Astrocyte (in vitro differentiated cells and primary cell): ENCODE measurements around the gene C19orf25. TPM values are rescaled to one million over a fixed set of nuclear protein-coding genes. Genes with fewer than 3 reads are reported as not detected.
A peak's percentile ranks its signal among the peaks of the same experiment; 100 is the strongest.

Source experiments
- DNase-seq: peaks from one replicate; pipeline ENCODE4 v3.0.0-alpha.2; 2010; ENCODE audit warnings: low read depth
- FAIRE-seq: peaks from 2 replicates; lab custom pipeline; 2011; peaks lifted over from hg19 to GRCh38; lab: Jason Lieb, UNC
- H2AFZ ChIP-seq: 2 replicates; pipeline ENCODE4 v1.6.0; 2012; ENCODE audit warnings: low read depth, low read length, inconsistent platforms
- H3K27ac ChIP-seq: 2 replicates; pipeline ENCODE4 v1.5.1; 2011; ENCODE audit warnings: low read depth, low read length, inconsistent platforms
- H3K27me3 ChIP-seq: 2 replicates; pipeline ENCODE4 v1.6.0; 2011; ENCODE audit warnings: low read length, inconsistent platforms; ENCODE audit not compliant: insufficient read depth
- H3K36me3 ChIP-seq: 2 replicates; pipeline ENCODE4 v1.5.1; 2011; ENCODE audit warnings: low read length, inconsistent platforms; ENCODE audit not compliant: insufficient read depth
- H3K4me1 ChIP-seq: 2 replicates; pipeline ENCODE4 v1.5.1; 2011; ENCODE audit warnings: low read length, inconsistent platforms; ENCODE audit not compliant: insufficient read depth
- H3K4me2 ChIP-seq: 2 replicates; pipeline ENCODE4 v1.6.0; 2012; ENCODE audit warnings: low read length, inconsistent platforms
- H3K4me3 ChIP-seq: 2 replicates; pipeline ENCODE4 v1.5.1; 2011; ENCODE audit warnings: low read depth, mild to moderate bottlenecking, low read length, inconsistent platforms; ENCODE audit not compliant: insufficient read depth
- H3K79me2 ChIP-seq: 2 replicates; pipeline ENCODE4 v1.6.0; 2012; ENCODE audit warnings: mild to moderate bottlenecking, low read length, inconsistent platforms; ENCODE audit not compliant: insufficient read depth
- H3K9ac ChIP-seq: 2 replicates; pipeline ENCODE4 v1.6.0; 2012; ENCODE audit warnings: mild to moderate bottlenecking, low read length, inconsistent platforms
- H3K9me3 ChIP-seq: 2 replicates; pipeline ENCODE4 v1.5.1; 2012; ENCODE audit warnings: low read depth, mild to moderate bottlenecking, low read length, inconsistent platforms; ENCODE audit not compliant: insufficient read depth
- H4K20me1 ChIP-seq: 2 replicates; pipeline ENCODE4 v1.6.0; 2012; ENCODE audit warnings: low read length, inconsistent platforms; ENCODE audit not compliant: insufficient read depth
- H3K27ac Mint-ChIP-seq: one replicate; pipeline ENCODE4 v1.8.0; 2021; ENCODE audit warnings: mild to moderate bottlenecking, mixed read lengths; ENCODE audit not compliant: unreplicated experiment
- H3K27me3 Mint-ChIP-seq: one replicate; pipeline ENCODE4 v1.8.0; 2021; ENCODE audit warnings: low read depth, mixed read lengths; ENCODE audit not compliant: unreplicated experiment
- H3K36me3 Mint-ChIP-seq: one replicate; pipeline ENCODE4 v1.8.0; 2021; ENCODE audit warnings: low read depth, mixed read lengths; ENCODE audit not compliant: unreplicated experiment
- H3K4me1 Mint-ChIP-seq: one replicate; pipeline ENCODE4 v1.8.0; 2021; ENCODE audit warnings: low read depth, mixed read lengths; ENCODE audit not compliant: unreplicated experiment
- H3K4me3 Mint-ChIP-seq: one replicate; pipeline ENCODE4 v1.8.0; 2021; ENCODE audit warnings: mild to moderate bottlenecking, moderate library complexity, mixed read lengths; ENCODE audit not compliant: unreplicated experiment
- H3K9me3 Mint-ChIP-seq: one replicate; pipeline ENCODE4 v1.8.0; 2021; ENCODE audit warnings: mild to moderate bottlenecking, mixed read lengths; ENCODE audit not compliant: unreplicated experiment
- EZH2 ChIP-seq: IDR thresholded peaks from 2 replicates; pipeline ENCODE4 v1.6.1; 2012; ENCODE audit warnings: mild to moderate bottlenecking, low read length, inconsistent platforms; ENCODE audit not compliant: insufficient read depth
- total RNA-seq: library from RNA; stranded (reverse); gene quantifications from 2 replicates; pipeline ENCODE4 v1.2.1, GENCODE V29; 2021
- TF ChIP-seq, protein P1 (sequence below): IDR thresholded peaks from 2 replicates; pipeline ENCODE4 v1.5.1; 2011; ENCODE audit warnings: low read depth, mild to moderate bottlenecking, inconsistent platforms, low read length, moderate library complexity; ENCODE audit not compliant: insufficient read depth

C19orf25 gene
- total RNA-seq, 1 donor from 2014 or later = 32.4 TPM

DNA sequence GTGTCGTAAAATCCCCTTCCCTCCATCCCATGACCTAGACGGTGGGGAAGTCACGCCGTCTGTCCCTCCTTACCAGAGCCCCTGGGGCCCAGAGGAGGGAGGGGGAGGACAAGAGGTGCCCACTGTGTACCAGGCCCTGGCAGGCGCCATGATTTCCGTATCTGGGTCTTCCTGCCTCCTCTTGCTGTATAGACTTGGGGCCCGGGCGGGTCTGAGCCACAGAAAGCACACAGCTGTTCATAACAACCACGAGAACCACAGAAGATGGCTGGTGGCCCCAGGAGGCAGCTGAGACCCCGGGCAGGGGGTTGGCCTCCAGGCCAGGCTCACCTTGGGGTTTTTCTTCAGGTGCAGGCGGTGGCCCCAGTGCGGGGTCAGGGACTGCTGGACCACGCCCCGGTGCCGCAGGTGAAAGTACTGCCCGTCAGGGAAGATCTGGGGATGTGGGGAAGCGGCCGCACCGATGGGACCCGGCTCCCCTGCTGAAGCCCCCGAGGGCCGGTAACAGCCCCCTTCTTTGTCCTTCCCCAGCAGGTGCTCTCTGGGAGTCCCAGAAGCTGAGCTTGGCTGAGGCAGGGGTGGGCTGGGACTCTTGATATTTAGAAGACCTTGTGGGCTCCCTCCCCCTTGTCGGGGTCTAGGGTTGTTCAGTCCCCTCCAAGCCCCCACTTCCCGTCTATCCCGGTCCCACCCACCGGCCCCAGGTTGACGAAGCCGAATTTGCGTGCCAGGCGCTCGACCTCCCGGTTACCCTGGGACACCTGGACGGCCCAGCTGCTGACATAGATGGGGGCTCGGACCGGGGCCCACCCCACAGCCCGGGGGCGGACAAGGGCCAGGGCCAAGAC is 10.7 kb upstream of the C19orf25 start:
- H3K27me3 Mint-ChIP-seq = peaks cover 5% of the 10 kb centered on the region
- Histone ChIP-seq H2AFZ (peak overlapping the region; percentile 97), H3K9me3 (no peaks in the 10 kb centered on the region), H3K79me2 (no peaks in the 10 kb centered on the region), H3K4me1 (peaks cover 15% of the 10 kb centered on the region), H4K20me1 (no peaks in the 10 kb centered on the region), H3K4me2 (peak overlapping the region; percentile 96), H3K27me3 (peaks cover 5% of the 10 kb centered on the region), H3K27ac (no peak overlapping the region), H3K9ac (peak overlapping the region; percentile 69), H3K4me3 (peak overlapping the region; percentile 74), H3K36me3 (no peaks in the 10 kb centered on the region)
- peaks cover 2% of the 10 kb centered on the region for H3K36me3 Mint-ChIP-seq
- no peaks in the 10 kb centered on the region for H3K9me3 Mint-ChIP-seq
- TF ChIP-seq, protein P1, sequence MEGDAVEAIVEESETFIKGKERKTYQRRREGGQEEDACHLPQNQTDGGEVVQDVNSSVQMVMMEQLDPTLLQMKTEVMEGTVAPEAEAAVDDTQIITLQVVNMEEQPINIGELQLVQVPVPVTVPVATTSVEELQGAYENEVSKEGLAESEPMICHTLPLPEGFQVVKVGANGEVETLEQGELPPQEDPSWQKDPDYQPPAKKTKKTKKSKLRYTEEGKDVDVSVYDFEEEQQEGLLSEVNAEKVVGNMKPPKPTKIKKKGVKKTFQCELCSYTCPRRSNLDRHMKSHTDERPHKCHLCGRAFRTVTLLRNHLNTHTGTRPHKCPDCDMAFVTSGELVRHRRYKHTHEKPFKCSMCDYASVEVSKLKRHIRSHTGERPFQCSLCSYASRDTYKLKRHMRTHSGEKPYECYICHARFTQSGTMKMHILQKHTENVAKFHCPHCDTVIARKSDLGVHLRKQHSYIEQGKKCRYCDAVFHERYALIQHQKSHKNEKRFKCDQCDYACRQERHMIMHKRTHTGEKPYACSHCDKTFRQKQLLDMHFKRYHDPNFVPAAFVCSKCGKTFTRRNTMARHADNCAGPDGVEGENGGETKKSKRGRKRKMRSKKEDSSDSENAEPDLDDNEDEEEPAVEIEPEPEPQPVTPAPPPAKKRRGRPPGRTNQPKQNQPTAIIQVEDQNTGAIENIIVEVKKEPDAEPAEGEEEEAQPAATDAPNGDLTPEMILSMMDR = no peak
- TF ChIP-seq EZH2 = no peak
- H3K4me3 Mint-ChIP-seq = peak overlapping the region; percentile 72
- DNase-seq = no peak
- peaks cover 3% of the 10 kb centered on the region for H3K4me1 Mint-ChIP-seq
- no peak overlapping the region for H3K27ac Mint-ChIP-seq
- FAIRE-seq = no peak

DNA sequence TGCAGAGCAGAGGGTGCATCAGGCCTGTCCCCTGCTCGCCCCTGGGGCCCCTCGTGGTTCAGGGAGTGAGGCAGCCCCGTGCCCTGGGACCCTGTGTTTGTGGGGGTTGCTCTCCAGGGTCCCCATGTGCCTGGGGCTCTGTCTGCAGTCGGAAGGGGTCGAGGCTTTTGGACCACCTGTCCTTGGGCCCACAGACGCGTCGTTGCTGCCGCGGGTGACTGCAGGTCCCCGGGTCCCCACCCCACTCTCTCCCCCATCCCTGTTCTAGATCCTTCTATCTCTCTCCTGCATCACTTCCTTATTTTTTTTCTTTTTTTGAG is 9.2 kb upstream of the C19orf25 start:
- H4K20me1 ChIP-seq = no peaks in the 10 kb centered on the region
- Mint-ChIP-seq H3K4me3 (no peak overlapping the region), H3K27me3 (peaks cover 2% of the 10 kb centered on the region), H3K27ac (no peak overlapping the region), H3K9me3 (no peaks in the 10 kb centered on the region), H3K36me3 (peaks cover 2% of the 10 kb centered on the region), H3K4me1 (peaks cover 3% of the 10 kb centered on the region)
- H3K9me3 ChIP-seq = no peaks in the 10 kb centered on the region
- TF ChIP-seq, protein P1 = no peak
- TF ChIP-seq EZH2 = no peak
- H3K4me2 ChIP-seq = no peak overlapping the region
- H3K79me2 ChIP-seq = no peaks in the 10 kb centered on the region
- DNase-seq = no peak
- peaks cover 15% of the 10 kb centered on the region for H3K4me1 ChIP-seq
- H3K9ac ChIP-seq = no peak overlapping the region
- no peaks in the 10 kb centered on the region for H3K36me3 ChIP-seq
- no peak overlapping the region for H3K4me3 ChIP-seq
- no peak for FAIRE-seq
- H2AFZ ChIP-seq = no peak overlapping the region
- peaks cover 5% of the 10 kb centered on the region for H3K27me3 ChIP-seq
- H3K27ac ChIP-seq = no peak overlapping the region

DNA sequence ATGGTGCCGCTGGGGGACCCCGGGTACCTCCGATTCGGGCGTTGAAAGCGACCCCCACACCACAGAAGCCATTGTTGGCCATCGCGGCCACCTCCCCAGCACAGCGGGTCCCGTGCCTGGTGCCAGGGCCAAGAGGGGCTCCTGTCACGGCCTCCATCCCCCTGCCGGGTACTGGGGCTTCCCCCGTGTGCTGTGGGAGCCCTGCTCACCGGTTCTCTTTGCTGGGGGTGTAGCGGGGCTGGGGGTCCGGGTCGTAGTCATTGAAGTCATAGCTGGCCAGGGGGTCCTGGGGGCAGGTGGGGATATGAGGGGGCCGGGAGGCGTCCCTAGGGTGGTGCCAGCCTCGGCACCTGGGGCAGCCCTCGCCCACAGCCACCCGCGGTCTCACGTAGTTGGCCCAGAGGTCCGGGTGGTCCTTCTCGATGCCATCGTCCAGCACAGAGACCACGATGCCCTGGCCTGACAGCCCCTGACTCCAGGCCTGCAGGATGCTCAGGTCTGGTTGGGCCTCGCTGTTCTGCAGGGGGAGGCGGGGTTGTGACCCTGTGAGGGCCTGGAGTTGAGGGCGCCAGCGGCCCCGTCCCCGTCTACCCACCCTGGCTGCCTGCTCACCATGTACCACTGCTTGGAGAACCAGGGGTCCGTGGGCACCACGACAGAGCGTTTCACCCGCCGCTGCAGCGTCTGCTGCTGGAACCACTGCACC is 8.7 kb upstream of the C19orf25 start:
- Histone ChIP-seq H3K9ac (no peak overlapping the region), H3K79me2 (no peaks in the 10 kb centered on the region), H3K9me3 (no peaks in the 10 kb centered on the region), H3K4me3 (no peak overlapping the region), H2AFZ (no peak overlapping the region), H3K27me3 (peaks cover 5% of the 10 kb centered on the region), H3K36me3 (no peaks in the 10 kb centered on the region), H4K20me1 (no peaks in the 10 kb centered on the region), H3K4me2 (no peak overlapping the region), H3K27ac (no peak overlapping the region), H3K4me1 (peaks cover 15% of the 10 kb centered on the region)
- Mint-ChIP-seq H3K36me3 (peaks cover 2% of the 10 kb centered on the region), H3K4me3 (no peak overlapping the region), H3K27ac (no peak overlapping the region), H3K27me3 (peaks cover 2% of the 10 kb centered on the region), H3K9me3 (no peaks in the 10 kb centered on the region), H3K4me1 (peaks cover 3% of the 10 kb centered on the region)
- no peak for TF ChIP-seq EZH2
- TF ChIP-seq, protein P1 = no peak
- no peak for DNase-seq
- FAIRE-seq = no peak
